Measurements from ENCODE around the gene TEDC1. TPM values are rescaled to one million over a fixed set of nuclear protein-coding genes. Genes with fewer than 3 reads are reported as not detected.
A peak's percentile ranks its signal among the peaks of the same experiment; 100 is the strongest.

Gene TEDC1
- total RNA-seq, 1 experiment from 2014 or later, result 30.3 TPM

DNA sequence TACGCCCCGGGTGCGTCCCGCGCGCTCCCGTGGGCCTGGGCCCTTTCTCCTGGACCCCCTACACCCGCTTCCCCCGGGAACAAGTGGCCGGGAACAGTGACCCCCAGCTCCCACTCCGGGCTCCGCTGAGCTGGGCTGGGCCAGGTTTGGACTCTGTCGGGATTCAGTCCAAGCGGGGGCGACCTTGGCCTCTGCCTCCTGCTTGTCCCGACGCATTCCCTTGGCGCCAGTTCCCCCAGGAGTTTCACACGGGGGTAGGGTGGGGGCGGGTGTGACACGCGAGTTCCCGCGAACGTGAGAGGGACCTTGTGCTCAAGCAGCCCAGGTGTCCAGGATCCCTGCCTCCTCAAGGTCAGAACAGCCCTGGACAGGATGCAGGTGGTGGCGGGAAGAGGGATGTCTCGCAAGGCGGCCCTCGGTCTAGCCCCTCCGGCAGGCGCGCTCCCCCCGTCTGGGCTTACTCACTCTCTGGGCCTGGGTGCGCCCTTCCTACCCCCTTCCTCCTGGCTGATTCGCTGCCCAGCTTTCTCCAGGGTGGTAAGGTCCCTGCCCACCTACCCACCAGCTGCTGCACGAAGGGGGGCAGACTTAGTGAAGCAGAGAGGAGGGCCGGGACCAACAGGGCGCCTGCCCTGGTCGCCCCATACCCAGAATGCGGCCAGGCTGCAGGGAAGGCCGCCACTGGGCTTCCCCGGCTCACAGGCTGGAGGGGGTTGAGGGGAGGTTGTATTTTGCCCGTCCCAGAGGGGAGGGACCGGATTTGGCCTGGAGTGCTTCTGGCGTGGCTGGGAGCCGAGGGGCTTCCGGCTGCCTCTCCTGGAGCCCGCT, 15.6 kb upstream of the TEDC1 start:
- peaks cover 23% of the 10 kb centered on the region for H3K4me1 ChIP-seq
- Mint-ChIP-seq H3K9me3 (ENCODE audit: unreplicated experiment) (no peaks in the 10 kb centered on the region), H3K27ac (ENCODE audit: unreplicated experiment) (no peak overlapping the region), H3K4me3 (ENCODE audit: unreplicated experiment) (peak overlapping the region; percentile 27), H3K27me3 (ENCODE audit: insufficient read depth, unreplicated experiment) (peaks cover 7% of the 10 kb centered on the region), H3K4me1 (ENCODE audit: low read depth, unreplicated experiment) (peaks cover 6% of the 10 kb centered on the region), H3K36me3 (ENCODE audit: insufficient read depth, unreplicated experiment) (peaks cover 9% of the 10 kb centered on the region)
- no peaks in the 10 kb centered on the region for H3K36me3 ChIP-seq (ENCODE audit: control insufficient read depth, insufficient read depth, low read length)
- TF ChIP-seq, protein P1, sequence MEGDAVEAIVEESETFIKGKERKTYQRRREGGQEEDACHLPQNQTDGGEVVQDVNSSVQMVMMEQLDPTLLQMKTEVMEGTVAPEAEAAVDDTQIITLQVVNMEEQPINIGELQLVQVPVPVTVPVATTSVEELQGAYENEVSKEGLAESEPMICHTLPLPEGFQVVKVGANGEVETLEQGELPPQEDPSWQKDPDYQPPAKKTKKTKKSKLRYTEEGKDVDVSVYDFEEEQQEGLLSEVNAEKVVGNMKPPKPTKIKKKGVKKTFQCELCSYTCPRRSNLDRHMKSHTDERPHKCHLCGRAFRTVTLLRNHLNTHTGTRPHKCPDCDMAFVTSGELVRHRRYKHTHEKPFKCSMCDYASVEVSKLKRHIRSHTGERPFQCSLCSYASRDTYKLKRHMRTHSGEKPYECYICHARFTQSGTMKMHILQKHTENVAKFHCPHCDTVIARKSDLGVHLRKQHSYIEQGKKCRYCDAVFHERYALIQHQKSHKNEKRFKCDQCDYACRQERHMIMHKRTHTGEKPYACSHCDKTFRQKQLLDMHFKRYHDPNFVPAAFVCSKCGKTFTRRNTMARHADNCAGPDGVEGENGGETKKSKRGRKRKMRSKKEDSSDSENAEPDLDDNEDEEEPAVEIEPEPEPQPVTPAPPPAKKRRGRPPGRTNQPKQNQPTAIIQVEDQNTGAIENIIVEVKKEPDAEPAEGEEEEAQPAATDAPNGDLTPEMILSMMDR (IDR thresholded peaks at IDR 0.05; ENCODE audit: insufficient read depth in 1 of 2, low read depth in 1 of 2, low read length in 1 of 2, severe bottlenecking in 1 of 2, unreplicated experiment in 1 of 2), result no peak
- no peaks in the 10 kb centered on the region for H3K9me3 ChIP-seq
- H3K27me3 ChIP-seq (replicated peaks; ENCODE audit: control insufficient read depth, insufficient read depth, low read length), result no peaks in the 10 kb centered on the region; the same call in 1 of the 2 replicates
- no peak for DNase-seq
- peak overlapping the region; percentile 56 for H3K4me3 ChIP-seq (ENCODE audit: low read depth, low read length)
- ChIA-PET CTCF (no interaction called here), POLR2A (no interaction called here)
- intact Hi-C loops (cut with micrococcal nuclease; ENCODE audit: unreplicated experiment), result no loop called here
- BruUV-seq (replicated peaks), result no TSS peak

DNA sequence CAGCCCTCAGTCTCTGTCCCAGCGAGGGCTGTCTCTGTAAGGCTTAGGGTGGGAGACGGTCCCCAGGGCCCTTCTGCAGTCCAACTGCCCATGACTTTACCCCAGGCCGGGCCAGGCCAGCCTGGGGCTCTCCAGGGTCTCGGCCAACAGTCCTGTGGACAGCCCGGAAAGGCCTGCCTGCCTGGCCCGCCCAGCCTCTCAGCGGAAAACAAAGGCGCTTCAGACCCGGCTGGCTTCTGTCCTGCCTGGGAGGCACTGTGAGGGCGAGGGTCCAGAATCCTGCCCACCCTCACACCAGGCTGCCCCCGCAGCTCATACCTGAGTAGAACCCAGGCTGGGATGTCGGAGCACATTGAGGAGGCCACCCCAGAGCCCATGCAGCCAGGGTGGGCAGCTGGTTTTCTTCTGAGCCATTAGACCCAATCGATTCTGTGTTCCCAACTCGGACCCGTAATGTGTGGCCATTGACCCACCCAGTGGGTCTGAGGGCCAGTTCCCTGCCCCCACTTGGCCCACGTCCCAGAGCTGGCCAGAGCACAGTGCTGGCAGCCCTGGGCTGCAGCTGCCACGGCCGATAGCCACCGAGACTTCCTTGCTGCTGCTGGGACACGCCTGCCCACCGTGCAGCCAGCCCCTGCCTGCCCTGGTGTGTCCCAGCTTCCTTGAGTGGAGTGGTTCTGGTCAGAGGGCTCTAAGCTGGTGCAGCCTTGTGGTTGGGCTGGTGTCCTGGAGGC, 14.8 kb upstream of the TEDC1 start:
- no peaks in the 10 kb centered on the region; the same call in 1 of the 2 replicates for H3K27me3 ChIP-seq (replicated peaks; ENCODE audit: control insufficient read depth, insufficient read depth, low read length)
- intact Hi-C loops (cut with micrococcal nuclease; ENCODE audit: unreplicated experiment), result no loop called here

More for the DNA sequence above, 14.8 kb upstream of the TEDC1 start:
- no peaks in the 10 kb centered on the region for H3K9me3 Mint-ChIP-seq (ENCODE audit: unreplicated experiment)
- no peaks in the 10 kb centered on the region for H3K9me3 ChIP-seq
- CTCF ChIA-PET, result no interaction called here
- BruUV-seq (replicated peaks), result no TSS peak
- H3K36me3 Mint-ChIP-seq (ENCODE audit: insufficient read depth, unreplicated experiment), result peaks cover 9% of the 10 kb centered on the region
- no peak overlapping the region for H3K27ac Mint-ChIP-seq (ENCODE audit: unreplicated experiment)
- no peaks in the 10 kb centered on the region for H3K36me3 ChIP-seq (ENCODE audit: control insufficient read depth, insufficient read depth, low read length)
- H3K4me1 ChIP-seq, result peaks cover 23% of the 10 kb centered on the region
- no peak overlapping the region for H3K4me3 ChIP-seq (ENCODE audit: low read depth, low read length)
- peaks cover 6% of the 10 kb centered on the region for H3K4me1 Mint-ChIP-seq (ENCODE audit: low read depth, unreplicated experiment)
- no peak for DNase-seq
- H3K4me3 Mint-ChIP-seq (ENCODE audit: unreplicated experiment), result no peak overlapping the region
- POLR2A ChIA-PET, result no interaction called here
- H3K27me3 Mint-ChIP-seq (ENCODE audit: insufficient read depth, unreplicated experiment), result peaks cover 7% of the 10 kb centered on the region
- TF ChIP-seq, protein P1 (IDR thresholded peaks at IDR 0.05; ENCODE audit: insufficient read depth in 1 of 2, low read depth in 1 of 2, low read length in 1 of 2, severe bottlenecking in 1 of 2, unreplicated experiment in 1 of 2), result no peak

All from Caco-2 (cell line).